GM13976 (cell line): ENCODE measurements around the gene PARVB.

Experiments
- DNase-seq: peaks from one replicate; pipeline ENCODE4 v3.0.0; 2012; ENCODE audit warnings: low spot score
- in situ Hi-C: fragments of 300-500 bp; cut with MboI; formaldehyde crosslinking; loops from one replicate; pipeline ENCODE4 v1.12.0; 2022; ENCODE audit warnings: low sequenced_read_pairs, mixed read lengths, inconsistent platforms; ENCODE audit not compliant: unreplicated experiment
- TF ChIP-seq, protein P1 (sequence below): IDR thresholded peaks from 2 replicates; pipeline ENCODE4 v1.5.1; 2012; ENCODE audit warnings: borderline replicate concordance, mild to moderate bottlenecking; ENCODE audit not compliant: insufficient read depth; ENCODE audit errors: extremely low read depth, missing control alignments, control extremely low read depth

Gene PARVB

DNA sequence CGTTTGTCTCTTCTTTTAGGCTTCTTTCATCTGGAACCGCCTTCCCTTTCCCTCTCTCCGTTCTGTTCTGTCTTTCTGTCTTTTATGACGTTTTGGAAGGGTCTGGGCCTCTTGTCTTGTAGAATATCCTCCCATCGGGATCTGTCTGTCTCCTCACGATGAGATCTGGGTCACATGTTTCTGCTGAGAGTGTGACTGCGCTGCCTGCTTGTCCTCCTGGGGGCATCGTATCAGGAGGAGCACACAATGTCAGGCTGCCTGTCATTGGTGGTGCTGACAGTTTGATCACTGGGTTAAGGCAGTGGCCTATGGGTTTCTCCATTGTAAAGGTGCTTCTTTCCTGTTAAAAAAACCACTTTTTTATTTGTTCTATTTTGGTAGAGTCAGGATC is 96.2 kb downstream of the PARVB start:
- TF ChIP-seq, protein P1, sequence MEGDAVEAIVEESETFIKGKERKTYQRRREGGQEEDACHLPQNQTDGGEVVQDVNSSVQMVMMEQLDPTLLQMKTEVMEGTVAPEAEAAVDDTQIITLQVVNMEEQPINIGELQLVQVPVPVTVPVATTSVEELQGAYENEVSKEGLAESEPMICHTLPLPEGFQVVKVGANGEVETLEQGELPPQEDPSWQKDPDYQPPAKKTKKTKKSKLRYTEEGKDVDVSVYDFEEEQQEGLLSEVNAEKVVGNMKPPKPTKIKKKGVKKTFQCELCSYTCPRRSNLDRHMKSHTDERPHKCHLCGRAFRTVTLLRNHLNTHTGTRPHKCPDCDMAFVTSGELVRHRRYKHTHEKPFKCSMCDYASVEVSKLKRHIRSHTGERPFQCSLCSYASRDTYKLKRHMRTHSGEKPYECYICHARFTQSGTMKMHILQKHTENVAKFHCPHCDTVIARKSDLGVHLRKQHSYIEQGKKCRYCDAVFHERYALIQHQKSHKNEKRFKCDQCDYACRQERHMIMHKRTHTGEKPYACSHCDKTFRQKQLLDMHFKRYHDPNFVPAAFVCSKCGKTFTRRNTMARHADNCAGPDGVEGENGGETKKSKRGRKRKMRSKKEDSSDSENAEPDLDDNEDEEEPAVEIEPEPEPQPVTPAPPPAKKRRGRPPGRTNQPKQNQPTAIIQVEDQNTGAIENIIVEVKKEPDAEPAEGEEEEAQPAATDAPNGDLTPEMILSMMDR = no peak
- in situ Hi-C loops = no loop called here
- DNase-seq = no peak

DNA sequence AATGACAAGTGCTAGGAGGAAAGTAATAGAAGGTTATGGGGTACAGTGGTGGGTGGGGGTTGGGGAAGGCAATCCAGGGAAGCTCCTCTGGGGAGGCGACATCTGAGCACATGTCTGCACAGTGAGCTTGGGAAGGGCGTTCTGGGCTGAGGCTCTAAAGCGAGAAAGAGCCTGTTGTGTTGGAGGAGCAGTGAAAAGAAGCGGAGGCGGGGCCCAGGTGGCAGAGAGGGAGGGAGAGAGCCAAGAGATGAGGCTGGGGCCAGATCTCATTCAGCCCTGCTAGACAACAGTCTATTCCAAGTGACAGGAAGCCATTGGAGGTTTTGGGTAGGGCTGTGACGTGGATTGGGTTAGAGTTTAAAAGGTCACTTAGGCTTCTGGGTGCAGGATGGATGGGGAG is 101.3 kb downstream of the PARVB start:
- in situ Hi-C loops = no loop called here
- TF ChIP-seq, protein P1 = no peak
- DNase-seq = no peak

DNA sequence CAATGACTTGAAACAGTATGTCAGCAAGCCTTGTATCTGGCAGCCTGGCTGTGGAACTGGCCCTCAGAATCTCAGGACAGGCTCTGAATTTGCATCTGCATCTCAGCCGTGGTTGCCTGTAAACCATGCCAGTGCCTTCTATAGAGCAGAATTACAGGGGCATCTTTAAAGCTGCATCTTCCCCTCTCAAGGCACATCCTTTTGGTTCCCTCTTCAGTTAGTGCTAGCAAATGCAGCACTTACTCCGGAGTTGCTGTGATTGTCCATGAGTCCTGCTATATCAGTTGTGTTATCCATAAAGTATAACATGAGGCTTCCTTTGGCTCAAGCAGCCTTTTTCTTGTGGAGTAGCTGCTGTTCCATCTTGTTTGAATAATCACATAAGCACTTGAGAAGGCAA is 102.7 kb downstream of the PARVB start:
- TF ChIP-seq, protein P1 = no peak

DNA sequence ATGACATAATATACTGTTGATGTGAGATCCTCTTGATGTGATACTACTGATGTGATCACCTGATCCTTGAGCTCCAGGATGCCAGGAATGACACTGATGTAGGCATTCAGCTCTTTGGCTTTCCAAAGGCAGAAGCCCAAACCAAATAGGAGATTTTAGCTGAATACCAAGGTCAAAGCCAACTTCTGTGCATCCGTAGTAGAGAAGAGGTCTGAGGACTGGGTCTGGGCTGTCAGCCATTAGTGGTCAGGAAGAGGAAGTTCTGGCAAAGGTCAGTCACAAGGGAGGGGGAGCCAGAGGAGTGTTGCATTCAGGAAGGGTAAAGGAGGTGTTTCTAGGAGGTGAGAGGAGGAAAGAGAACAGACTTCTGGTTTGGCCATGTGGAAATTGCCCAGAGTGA is 103.3 kb downstream of the PARVB start:
- TF ChIP-seq, protein P1 = no peak
- in situ Hi-C loops = no loop called here
- DNase-seq = no peak

More for the DNA sequence above, 102.7 kb downstream of the PARVB start:
- no peak for DNase-seq
- in situ Hi-C loops = no loop called here

DNA sequence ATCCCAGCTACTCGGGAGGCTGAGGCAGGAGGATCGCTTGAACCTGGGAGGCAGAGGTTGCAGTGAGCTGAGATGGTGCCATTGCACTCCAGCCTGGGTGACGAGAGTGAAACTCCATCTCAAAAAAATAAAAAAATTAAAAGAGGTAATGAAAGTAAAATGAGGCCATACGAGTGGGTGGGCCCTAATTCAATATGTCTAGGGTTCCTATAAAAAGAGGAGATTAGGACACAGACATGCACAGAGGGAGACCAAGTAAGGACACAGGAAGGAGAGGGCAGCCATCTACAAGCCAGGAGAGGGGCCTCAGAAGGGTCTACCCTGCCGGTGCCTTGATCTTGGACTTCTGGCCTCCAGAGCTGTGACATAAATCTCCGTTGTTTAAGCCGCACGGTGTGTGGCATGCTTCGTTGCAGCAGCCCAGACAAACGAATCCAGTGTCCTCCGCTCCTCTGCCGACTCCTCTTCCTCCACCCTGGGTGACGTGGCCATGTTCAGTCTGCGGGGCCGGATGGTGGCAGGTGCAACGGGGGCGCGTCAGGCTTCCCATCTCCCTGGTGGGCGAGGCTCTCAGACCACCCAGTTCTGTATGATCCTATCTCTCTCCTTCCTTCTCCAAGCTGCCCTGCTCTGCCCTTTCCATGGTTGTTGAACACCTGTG is 105.0 kb downstream of the PARVB start:
- in situ Hi-C loops = no loop called here
- TF ChIP-seq, protein P1 = no peak
- DNase-seq = no peak

DNA sequence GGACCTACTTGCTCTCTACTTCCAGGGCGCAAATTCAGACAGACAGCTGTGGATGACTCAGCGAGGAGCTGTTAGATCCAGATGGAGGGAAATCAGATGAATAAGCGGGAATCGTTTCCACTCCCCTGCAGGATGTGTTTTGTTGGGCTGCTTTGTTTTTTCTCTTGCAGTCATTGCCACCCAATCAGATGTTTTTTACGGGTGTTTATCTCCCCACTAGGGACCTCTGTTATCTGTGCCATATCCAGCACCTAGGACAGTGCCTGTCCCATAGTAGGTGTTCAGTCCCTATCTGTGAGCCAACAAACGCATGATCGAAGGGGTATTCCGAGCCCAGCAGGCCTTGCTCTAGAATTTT is 105.5 kb downstream of the PARVB start:
- TF ChIP-seq, protein P1 = no peak
- no peak for DNase-seq
- in situ Hi-C loops = no loop called here

DNA sequence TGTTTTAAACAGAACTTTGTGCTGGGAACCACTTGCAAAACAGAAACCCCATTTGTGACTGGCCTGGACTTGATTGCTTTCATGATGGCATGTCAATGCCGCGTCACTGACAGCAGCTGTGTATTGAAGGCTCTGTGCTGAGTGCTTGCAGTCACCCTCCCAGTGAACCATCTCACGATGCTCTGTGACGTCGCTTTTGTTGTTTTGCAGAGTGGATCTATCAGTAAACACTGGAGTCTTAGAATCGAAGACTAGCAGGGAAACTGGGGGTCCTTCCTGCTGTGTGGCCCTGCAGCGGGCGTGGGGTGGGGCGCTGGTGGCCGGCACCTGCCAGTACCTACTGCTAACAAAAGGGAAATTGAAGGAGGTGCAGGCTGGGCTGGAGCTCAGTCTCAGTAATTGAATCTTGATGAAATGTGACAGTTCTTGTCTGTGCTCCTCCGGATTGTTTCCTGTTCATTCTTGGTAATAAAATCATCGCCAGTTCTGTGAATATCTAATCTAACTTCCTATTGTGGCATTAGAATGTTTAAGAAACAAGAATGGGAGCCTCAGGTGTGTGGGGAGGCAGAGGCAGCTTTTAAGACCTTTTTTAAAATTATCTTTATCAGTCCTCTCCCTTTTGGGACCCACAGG is 106.1 kb downstream of the PARVB start:
- in situ Hi-C loops = no loop called here
- DNase-seq = no peak

More for the DNA sequence above, 106.1 kb downstream of the PARVB start:
- TF ChIP-seq, protein P1 = no peak
